Measurements from ENCODE around the gene RFK.

DNA sequence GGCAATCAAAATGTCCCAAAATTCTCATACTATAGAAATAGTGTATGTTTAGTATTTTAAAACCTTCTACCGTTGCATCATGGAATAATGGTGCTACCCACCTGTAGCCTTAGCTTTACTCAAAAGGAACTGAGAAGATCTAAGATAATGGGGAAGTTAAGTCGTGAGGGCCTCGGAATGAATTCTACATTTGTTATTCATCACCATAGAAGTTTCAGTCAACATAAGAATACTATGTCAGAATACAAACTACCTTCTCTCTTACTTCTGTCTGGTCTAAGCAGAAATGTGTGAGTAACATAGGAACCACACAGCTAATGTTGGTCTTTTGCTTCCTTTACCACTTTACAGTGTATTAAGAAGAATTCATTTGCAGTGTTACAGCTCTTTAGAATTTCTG lies 43.2 kb downstream of the RFK start:
- TF ChIP-seq CTCF (conservative IDR thresholded peaks at IDR 0.05 in 1 of 2, IDR thresholded peaks at IDR 0.05 in 1 of 2; ENCODE audit: extremely low read depth in 1 of 2, insufficient read depth in 1 of 2, low read depth in 1 of 2, low read length in 2 of 2): no peak
- no peak for TF ChIP-seq EZH2 (IDR thresholded peaks at IDR 0.05; ENCODE audit: borderline replicate concordance, low read length)

Data from mammary epithelial cell (primary cell).